Right renal pelvis (tissue), 4 donors: ENCODE measurements around the gene SIRPA. TPM values are rescaled to one million over a fixed set of nuclear protein-coding genes. Genes with fewer than 3 reads are reported as not detected.

Source experiments
- DNase-seq, 4 donors: peaks; one replicate each; pipeline ENCODE4 v3.0.0-alpha.2; 2013; ENCODE audit warnings: low read depth in 4 of 4, low spot score in 3 of 4, missing footprints in 1 of 4
- polyA plus RNA-seq, 4 donors: library from polyadenylated mRNA; unstranded; fragments of 120-200 nt; gene quantifications; one replicate each; pipeline ENCODE4 v1.2.1, GENCODE V29; 2013; ENCODE audit not compliant: insufficient read length in 4 of 4

Gene SIRPA
- polyA plus RNA-seq, 4 donors: 29.0 to 32.5 (median 29.9) TPM

GRCh38 chr20:1868856-1869255 is 26.4 kb upstream of the SIRPA start:
- no peak for DNase-seq

- no peak for DNase-seq
These were observed 24.9 kb upstream of the SIRPA start for GRCh38 chr20:1870323-1870722.

GRCh38 chr20:1870792-1871550 is 24.2 kb upstream of the SIRPA start:
- no peak for DNase-seq

- no peak for DNase-seq
These were observed 23.3 kb upstream of the SIRPA start for GRCh38 chr20:1871807-1872458.

- no peak for DNase-seq
These were observed 22.6 kb upstream of the SIRPA start for GRCh38 chr20:1872459-1873097.

GRCh38 chr20:1874450-1875182 is 20.6 kb upstream of the SIRPA start:
- no peak for DNase-seq

GRCh38 chr20:1875183-1875554 is 20.0 kb upstream of the SIRPA start:
- DNase-seq: no peak

GRCh38 chr20:1875762-1876161 is 19.4 kb upstream of the SIRPA start:
- no peak for DNase-seq

- DNase-seq: no peak
These were observed 18.8 kb upstream of the SIRPA start for GRCh38 chr20:1876217-1876921.

- DNase-seq: no peak
These were observed 18.1 kb upstream of the SIRPA start for GRCh38 chr20:1876975-1877608.

GRCh38 chr20:1877609-1878200 is 17.5 kb upstream of the SIRPA start:
- no peak for DNase-seq

GRCh38 chr20:1879369-1879768 is 15.8 kb upstream of the SIRPA start:
- no peak for DNase-seq

- no peak for DNase-seq
These were observed 15.3 kb upstream of the SIRPA start for GRCh38 chr20:1879934-1880333.

GRCh38 chr20:1880529-1881239 is 14.5 kb upstream of the SIRPA start:
- no peak for DNase-seq

- no peak for DNase-seq
These were observed 13.9 kb upstream of the SIRPA start for GRCh38 chr20:1881240-1881835.

- no peak for DNase-seq
These were observed 13.2 kb upstream of the SIRPA start for GRCh38 chr20:1882026-1882425.

GRCh38 chr20:1883986-1884385 is 11.2 kb upstream of the SIRPA start:
- DNase-seq: no peak

GRCh38 chr20:1885254-1885653 is 10.0 kb upstream of the SIRPA start:
- no peak for DNase-seq
